Ishikawa (cell line): Measurements from ENCODE around the gene TMEM235.

ENCODE experiments used
- CEBPB ChIP-seq: IDR thresholded peaks from 2 replicates; pipeline ENCODE4 v1.6.1; 2012
- CREB1 ChIP-seq: IDR thresholded peaks from 2 replicates; pipeline ENCODE4 v1.6.1; 2012; ENCODE audit warnings: low read depth
- EGR1 ChIP-seq: IDR thresholded peaks from 2 replicates; pipeline ENCODE4 v1.6.1; 2012
- EP300 ChIP-seq: IDR thresholded peaks from 2 replicates; pipeline ENCODE4 v1.6.1; 2012; ENCODE audit warnings: borderline replicate concordance
- FOXM1 ChIP-seq: IDR thresholded peaks from 2 replicates; pipeline ENCODE4 v1.6.1; 2012; ENCODE audit warnings: low read depth, borderline replicate concordance
- MAX ChIP-seq: IDR thresholded peaks from 2 replicates; pipeline ENCODE4 v1.6.1; 2012
- NFIC ChIP-seq: IDR thresholded peaks from 2 replicates; pipeline ENCODE4 v1.6.1; 2012
- RAD21 ChIP-seq: IDR thresholded peaks from 2 replicates; pipeline ENCODE4 v1.6.1; 2012; ENCODE audit warnings: low read depth
- REST ChIP-seq: IDR thresholded peaks from 2 replicates; pipeline ENCODE4 v1.6.1; 2012; ENCODE audit warnings: low read depth, mild to moderate bottlenecking
- TAF1 ChIP-seq: IDR thresholded peaks from 2 replicates; pipeline ENCODE4 v1.6.1; 2012; ENCODE audit warnings: low read depth, mild to moderate bottlenecking
- TEAD4 ChIP-seq: IDR thresholded peaks from 2 replicates; pipeline ENCODE4 v1.6.1; 2012
- USF1 ChIP-seq: IDR thresholded peaks from 2 replicates; pipeline ENCODE4 v1.6.1; 2012
- YY1 ChIP-seq: IDR thresholded peaks from 2 replicates; pipeline ENCODE4 v1.6.1; 2012; ENCODE audit warnings: low read depth
- ZBTB7A ChIP-seq: IDR thresholded peaks from 2 replicates; pipeline ENCODE4 v1.6.1; 2012; ENCODE audit warnings: low read depth

GRCh38 chr17:78228176-78228575 is 3.3 kb upstream of the TMEM235 start:
- TF ChIP-seq USF1 = no peak
- no peak for TF ChIP-seq CREB1
- TF ChIP-seq RAD21 = no peak
- TF ChIP-seq EP300 = no peak
- no peak for TF ChIP-seq EGR1
- TF ChIP-seq REST = no peak
- TF ChIP-seq NFIC = no peak
- TF ChIP-seq FOXM1 = no peak
- no peak for TF ChIP-seq ZBTB7A
- TF ChIP-seq MAX = no peak
- no peak for TF ChIP-seq TAF1
- no peak for TF ChIP-seq YY1
- TF ChIP-seq TEAD4 = no peak
- no peak for TF ChIP-seq CEBPB
